ENCODE measurements around the gene COX5B. TPM values are rescaled to one million over a fixed set of nuclear protein-coding genes. Genes with fewer than 3 reads are reported as not detected.

COX5B gene
- total RNA-seq, 2 donors from 2014 or later, result 1,312 to 1,415 TPM

- H3K4me3 ChIP-seq, result no peak overlapping the region
- H3K27ac ChIP-seq, result no peak overlapping the region
- no peak for DNase-seq (ENCODE audit: low spot score)
- H3K9me3 ChIP-seq, result peaks cover 0 to 3% of the 10 kb centered on the region in 2 donors
- peaks cover 56% of the 10 kb centered on the region for H3K36me3 ChIP-seq
- no peaks in the 10 kb centered on the region for H3K27me3 ChIP-seq
- TF ChIP-seq, protein P1, sequence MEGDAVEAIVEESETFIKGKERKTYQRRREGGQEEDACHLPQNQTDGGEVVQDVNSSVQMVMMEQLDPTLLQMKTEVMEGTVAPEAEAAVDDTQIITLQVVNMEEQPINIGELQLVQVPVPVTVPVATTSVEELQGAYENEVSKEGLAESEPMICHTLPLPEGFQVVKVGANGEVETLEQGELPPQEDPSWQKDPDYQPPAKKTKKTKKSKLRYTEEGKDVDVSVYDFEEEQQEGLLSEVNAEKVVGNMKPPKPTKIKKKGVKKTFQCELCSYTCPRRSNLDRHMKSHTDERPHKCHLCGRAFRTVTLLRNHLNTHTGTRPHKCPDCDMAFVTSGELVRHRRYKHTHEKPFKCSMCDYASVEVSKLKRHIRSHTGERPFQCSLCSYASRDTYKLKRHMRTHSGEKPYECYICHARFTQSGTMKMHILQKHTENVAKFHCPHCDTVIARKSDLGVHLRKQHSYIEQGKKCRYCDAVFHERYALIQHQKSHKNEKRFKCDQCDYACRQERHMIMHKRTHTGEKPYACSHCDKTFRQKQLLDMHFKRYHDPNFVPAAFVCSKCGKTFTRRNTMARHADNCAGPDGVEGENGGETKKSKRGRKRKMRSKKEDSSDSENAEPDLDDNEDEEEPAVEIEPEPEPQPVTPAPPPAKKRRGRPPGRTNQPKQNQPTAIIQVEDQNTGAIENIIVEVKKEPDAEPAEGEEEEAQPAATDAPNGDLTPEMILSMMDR (IDR thresholded peaks at IDR 0.05), result no peak
- H3K4me1 ChIP-seq, result peaks cover 0 to 25% of the 10 kb centered on the region in 2 donors
These were observed 11.2 kb downstream of the COX5B start for GRCh38 chr2:97656905-97657587.

- peaks cover 0 to 3% of the 10 kb centered on the region in 2 donors for H3K9me3 ChIP-seq
- no peak for DNase-seq (ENCODE audit: low spot score)
- H3K27me3 ChIP-seq, result no peaks in the 10 kb centered on the region
- H3K27ac ChIP-seq, result no peak overlapping the region
- H3K36me3 ChIP-seq, result peaks cover 56% of the 10 kb centered on the region
- no peak overlapping the region for H3K4me3 ChIP-seq
- peaks cover 0 to 36% of the 10 kb centered on the region in 2 donors for H3K4me1 ChIP-seq
- TF ChIP-seq, protein P1 (IDR thresholded peaks at IDR 0.05), result no peak
These were observed 12.3 kb downstream of the COX5B start for GRCh38 chr2:97657986-97658690.

- H3K27me3 ChIP-seq, result no peaks in the 10 kb centered on the region
- TF ChIP-seq, protein P1 (IDR thresholded peaks at IDR 0.05), result no peak
- peaks cover 0 to 3% of the 10 kb centered on the region in 2 donors for H3K9me3 ChIP-seq
- no peak overlapping the region for H3K4me3 ChIP-seq
- H3K27ac ChIP-seq, result no peak overlapping the region
- H3K36me3 ChIP-seq, result peaks cover 54% of the 10 kb centered on the region
- DNase-seq (ENCODE audit: low spot score), result no peak
- peaks cover 0 to 36% of the 10 kb centered on the region in 2 donors for H3K4me1 ChIP-seq
These were observed 12.9 kb downstream of the COX5B start for GRCh38 chr2:97658691-97659157.

- H3K36me3 ChIP-seq, result peaks cover 46% of the 10 kb centered on the region
These were observed 13.6 kb downstream of the COX5B start for GRCh38 chr2:97659256-97660043.

More at GRCh38 chr2:97659256-97660043, 13.6 kb downstream of the COX5B start:
- Histone ChIP-seq H3K27ac (no peak overlapping the region), H3K4me1 (peaks cover 0 to 36% of the 10 kb centered on the region in 2 donors), H3K27me3 (no peaks in the 10 kb centered on the region), H3K9me3 (no peaks in the 10 kb centered on the region), H3K4me3 (no peak overlapping the region)
- TF ChIP-seq, protein P1 (IDR thresholded peaks at IDR 0.05), result no peak
- no peak for DNase-seq (ENCODE audit: low spot score)

All from right atrium auricular region (tissue), 2 donors.